Adrenal gland (tissue), 12 donors: Measurements from ENCODE around the gene TLNRD1. TPM values are rescaled to one million over a fixed set of nuclear protein-coding genes. Genes with fewer than 3 reads are reported as not detected.

Source experiments
- DNase-seq, 7 donors: peaks; one replicate each; pipeline ENCODE4 v3.0.0-alpha.2; 2019 to 2020
- H3K27ac ChIP-seq, 5 donors: fragments of 200-600 bp; sonication (generic) in 4 of 5; 1 replicate in 3 of 5; 2 replicates in 2 of 5; pipeline versions ENCODE4 v1.5.1 to v1.8.0; 2016 to 2020; ENCODE audit warnings: mild to moderate bottlenecking in 1 of 5
- H3K27me3 ChIP-seq: fragments of 200-600 bp; 2 replicates; pipeline ENCODE4 v1.8.0; 2021
- H3K36me3 ChIP-seq, 2 donors: fragments of 200-600 bp; replicated peaks in 1 of 2; 1 replicate in 1 of 2; 2 replicates in 1 of 2; pipeline versions ENCODE4 v1.5.1 to v1.8.0; 2018 to 2022
- H3K4me1 ChIP-seq, 2 donors: fragments of 200-600 bp; replicated peaks in 1 of 2; 1 replicate in 1 of 2; 2 replicates in 1 of 2; pipeline versions ENCODE4 v1.5.1 to v1.8.0; 2018 to 2021
- H3K4me3 ChIP-seq, 4 donors: fragments of 200-600 bp; sonication (generic) in 3 of 4; one replicate each; pipeline ENCODE4 v1.5.1; 2016 to 2018
- H3K9me3 ChIP-seq, 3 donors: fragments of 200-600 bp; sonication (generic) in 1 of 3; replicated peaks in 1 of 3; 1 replicate in 2 of 3; 2 replicates in 1 of 3; pipeline versions ENCODE4 v1.5.1 to v1.8.0; 2016 to 2021
- POLR2A ChIP-seq, 2 donors: fragments of 450-650 bp; IDR thresholded peaks; one replicate each; pipeline ENCODE4 v1.6.1; 2017; ENCODE audit warnings: antibody characterized with exemption in 2 of 2, mild to moderate bottlenecking in 2 of 2, moderate library complexity in 1 of 2
- WGBS, 4 donors: extraction: QIAGEN DNeasy Blood & Tissue Kit in 2 of 4; methylation state at CpG; one replicate each; pipeline versions ENCODE4 v1.1.5 to v1.1.7; 2013 to 2017; 5-methylcytosine and 5-hydroxymethylcytosine counted together
- intact Hi-C, 2 donors: fragments of 100-400 bp; cut with DNase I; formaldehyde crosslinking; loops; one replicate each; pipeline versions ENCODE4 v1.14.1 to v1.15.0; 2022 to 2023
- polyA plus RNA-seq, 3 donors: library from polyadenylated mRNA; stranded (reverse); fragments of 200-250 nt in 2 of 3; fragments of 350-450 nt in 1 of 3; fragmentation: Illumina TruSeq in 1 of 3; extraction: RNeasy Lipid Tissue Mini Kit (QIAGEN cat#74804) in 1 of 3; gene quantifications; one replicate each; pipeline ENCODE4 v1.2.3, GENCODE V29; 2013 to 2014
- total RNA-seq, 9 donors: library from RNA; depleted of rRNA in 4 of 9; stranded (reverse); fragments of >200 nt in 4 of 9; fragments of 120-200 nt in 1 of 9; fragmentation: NEBNext Ultra II Directional in 1 of 9; extraction: Animal tissue kit (Norgen Biotek cat#: 25700) in 1 of 9; gene quantifications; one replicate each; pipeline versions ENCODE4 v1.1.0 to v1.2.4, GENCODE V29; 2013 to 2023
- TF ChIP-seq, protein P1 (sequence below), 6 experiments: fragments of 450-650 bp in 4 of 6; fragments of 200-600 bp in 2 of 6; sonication (generic) in 1 of 6; IDR thresholded peaks; 1 replicate in 5 of 6; 2 replicates in 1 of 6; pipeline versions ENCODE4 v1.5.1 to v1.8.0; 2016 to 2021; ENCODE audit warnings: antibody characterized with exemption in 6 of 6, mild to moderate bottlenecking in 2 of 6, moderate library complexity in 1 of 6
- donor health status: healthy with polysubstance abuse.
- donor health status: Bipolar disorder and iron deficiency.
- donor health status: DM: yes; HTN: yes; CAD: no.
- donor health status: DM: no; HTN: no; CAD: no.
- donor health status: DM: no; HTN: no; CAD: no.
- donor health status: DM: yes; HTN: yes; CAD: no.

Gene TLNRD1
- total and polyA plus RNA-seq, 12 donors = 4.3 to 30.8 (median 19.1) TPM

DNA sequence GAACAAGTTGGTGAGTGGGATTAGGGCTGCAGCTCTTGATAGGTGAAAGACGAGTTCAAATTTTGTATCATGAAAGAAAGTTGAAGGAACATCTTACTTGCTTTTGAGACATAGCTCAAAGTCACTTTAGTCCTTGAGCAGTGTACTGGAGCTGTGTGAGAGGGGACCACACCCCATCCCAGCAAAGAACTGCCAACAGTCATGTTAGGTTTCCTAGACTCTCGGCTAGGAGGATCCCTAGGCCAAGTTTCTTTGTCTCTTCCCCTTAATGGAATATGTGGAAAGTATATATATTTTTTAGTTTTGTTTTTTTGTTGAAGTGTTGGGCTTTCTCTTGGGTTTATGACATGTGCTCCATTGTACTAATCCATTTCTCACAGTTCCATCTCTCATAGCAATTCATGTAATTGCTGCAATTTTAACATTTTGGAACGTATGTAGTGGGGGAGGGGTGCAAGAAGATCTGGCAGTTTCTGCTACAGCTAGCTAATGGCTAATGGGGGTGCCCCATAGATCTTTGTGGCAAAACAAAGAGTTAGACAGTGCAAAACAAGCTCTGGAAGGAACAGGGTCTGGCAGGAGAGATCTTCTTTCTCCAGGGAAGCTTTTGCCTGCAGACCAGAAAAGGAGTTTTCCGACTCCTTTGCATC is 25.1 kb downstream of the TLNRD1 start:
- H3K27me3 ChIP-seq = no peaks in the 10 kb centered on the region
- TF ChIP-seq, protein P1, sequence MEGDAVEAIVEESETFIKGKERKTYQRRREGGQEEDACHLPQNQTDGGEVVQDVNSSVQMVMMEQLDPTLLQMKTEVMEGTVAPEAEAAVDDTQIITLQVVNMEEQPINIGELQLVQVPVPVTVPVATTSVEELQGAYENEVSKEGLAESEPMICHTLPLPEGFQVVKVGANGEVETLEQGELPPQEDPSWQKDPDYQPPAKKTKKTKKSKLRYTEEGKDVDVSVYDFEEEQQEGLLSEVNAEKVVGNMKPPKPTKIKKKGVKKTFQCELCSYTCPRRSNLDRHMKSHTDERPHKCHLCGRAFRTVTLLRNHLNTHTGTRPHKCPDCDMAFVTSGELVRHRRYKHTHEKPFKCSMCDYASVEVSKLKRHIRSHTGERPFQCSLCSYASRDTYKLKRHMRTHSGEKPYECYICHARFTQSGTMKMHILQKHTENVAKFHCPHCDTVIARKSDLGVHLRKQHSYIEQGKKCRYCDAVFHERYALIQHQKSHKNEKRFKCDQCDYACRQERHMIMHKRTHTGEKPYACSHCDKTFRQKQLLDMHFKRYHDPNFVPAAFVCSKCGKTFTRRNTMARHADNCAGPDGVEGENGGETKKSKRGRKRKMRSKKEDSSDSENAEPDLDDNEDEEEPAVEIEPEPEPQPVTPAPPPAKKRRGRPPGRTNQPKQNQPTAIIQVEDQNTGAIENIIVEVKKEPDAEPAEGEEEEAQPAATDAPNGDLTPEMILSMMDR (IDR thresholded peaks at IDR 0.05) = no peak
- TF ChIP-seq POLR2A (IDR thresholded peaks at IDR 0.05) = no peak
- no peak overlapping the region for H3K4me3 ChIP-seq
- intact Hi-C loops = no loop called here
- WGBS, 4 donors = 83 to 91% (median 87%) methylated on average over 4 of the region's 4 CpGs
- no peak for DNase-seq
- H3K9me3 ChIP-seq = no peaks in the 10 kb centered on the region
- H3K27ac ChIP-seq = no peak overlapping the region
- no peaks in the 10 kb centered on the region for H3K36me3 ChIP-seq
- H3K4me1 ChIP-seq = peaks cover 5 to 11% of the 10 kb centered on the region in 2 donors

DNA sequence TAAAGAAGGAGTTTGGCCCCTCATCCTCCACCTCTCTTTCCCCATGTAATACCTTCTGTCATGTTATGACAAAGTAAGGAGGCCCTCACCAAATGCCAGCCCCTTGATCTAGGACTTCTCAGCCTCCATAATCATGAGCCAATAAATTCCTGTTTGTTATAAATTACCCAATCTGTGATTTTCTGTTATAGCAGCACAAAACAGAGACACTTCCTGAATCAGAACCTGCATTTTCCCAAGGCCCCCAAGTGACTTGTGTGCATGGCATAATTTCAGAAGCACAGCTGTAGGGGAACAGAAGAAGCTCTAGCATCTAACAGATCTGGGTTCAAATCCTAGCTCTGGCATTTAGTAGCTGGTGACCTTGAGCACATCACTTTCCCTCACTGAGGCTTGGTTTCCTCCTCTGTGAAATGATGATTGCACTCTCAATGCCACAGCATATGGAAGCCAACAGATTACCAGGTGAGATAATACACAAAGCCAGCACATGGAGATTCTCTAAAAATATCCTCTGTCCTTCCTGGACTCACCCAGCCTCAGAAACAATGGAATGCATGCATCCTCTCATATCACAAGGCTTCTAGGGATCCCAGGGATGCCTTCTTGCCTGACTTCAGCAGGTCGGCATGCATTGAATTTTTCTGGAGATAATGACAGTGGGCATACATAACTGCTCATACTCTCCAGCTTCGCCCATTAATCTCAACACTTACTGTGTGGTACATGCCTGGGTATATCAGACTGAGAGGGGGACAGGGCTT is 26.3 kb downstream of the TLNRD1 start:
- 86 to 92% (median 87%) methylated on average over 2 of the region's 2 CpGs for WGBS, 4 donors
- H3K27me3 ChIP-seq = no peaks in the 10 kb centered on the region
- H3K27ac ChIP-seq = no peak overlapping the region
- no peaks in the 10 kb centered on the region for H3K9me3 ChIP-seq
- TF ChIP-seq, protein P1 (IDR thresholded peaks at IDR 0.05) = no peak
- no peak for TF ChIP-seq POLR2A (IDR thresholded peaks at IDR 0.05)
- H3K4me3 ChIP-seq = no peak overlapping the region
- no peak for DNase-seq
- no peaks in the 10 kb centered on the region for H3K36me3 ChIP-seq
- peaks cover 5 to 11% of the 10 kb centered on the region in 2 donors for H3K4me1 ChIP-seq
- intact Hi-C loops = no loop called here

DNA sequence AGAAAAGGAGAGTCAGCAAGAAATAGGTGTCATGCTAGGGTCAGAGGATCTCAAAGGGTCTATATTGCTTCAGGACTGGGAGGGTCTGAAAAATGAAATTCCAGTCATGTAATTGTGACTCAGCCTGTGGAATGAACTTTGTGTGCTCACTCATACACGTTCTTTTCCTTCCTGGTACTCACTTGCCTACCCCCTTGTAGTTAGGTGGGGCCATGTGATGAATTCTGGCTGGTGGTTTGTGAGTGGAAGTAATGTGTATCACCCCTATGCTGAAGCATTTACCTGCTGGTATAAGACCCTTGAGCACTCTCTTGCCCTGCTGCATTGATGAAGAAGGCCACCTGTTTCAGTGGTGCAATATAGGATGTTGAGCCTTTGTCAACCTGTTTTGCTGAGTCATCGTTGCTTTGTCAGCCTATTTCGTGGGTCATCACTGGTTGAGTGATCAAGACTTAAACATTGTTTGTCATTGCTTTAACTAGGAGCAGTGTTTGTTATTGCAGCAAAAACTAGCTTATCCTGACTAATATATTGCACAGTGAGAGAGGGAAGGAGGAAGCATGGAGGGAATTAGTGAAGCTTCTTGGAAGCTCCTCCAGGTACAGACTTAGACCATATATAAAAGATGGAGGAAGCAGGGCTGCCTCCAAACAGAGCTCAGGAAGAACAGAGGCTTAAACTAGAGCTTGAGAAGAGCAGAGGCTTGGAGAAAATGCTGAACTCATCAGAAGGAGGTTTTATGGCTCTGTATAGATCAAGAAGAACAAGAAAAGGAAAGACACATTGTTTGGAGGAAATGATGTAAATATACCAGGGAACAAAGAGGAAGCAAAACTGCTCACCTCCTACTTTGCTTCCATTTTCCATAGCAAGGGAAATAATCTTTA is 28.9 kb downstream of the TLNRD1 start:
- no peaks in the 10 kb centered on the region for H3K27me3 ChIP-seq
- H3K9me3 ChIP-seq = no peaks in the 10 kb centered on the region
- no peaks in the 10 kb centered on the region for H3K36me3 ChIP-seq
- intact Hi-C loops = no loop called here
- 63 to 72% (median 67%) methylated on average over 3 of the region's 3 CpGs for WGBS, 4 donors
- peak overlapping the region in 2 of 5 donors; percentile 26 to 32 for H3K27ac ChIP-seq
- no peak overlapping the region for H3K4me3 ChIP-seq
- no peak for DNase-seq
- no peak for TF ChIP-seq POLR2A (IDR thresholded peaks at IDR 0.05)
- TF ChIP-seq, protein P1 (IDR thresholded peaks at IDR 0.05) = no peak
- H3K4me1 ChIP-seq = peaks cover 0 to 13% of the 10 kb centered on the region in 2 donors

DNA sequence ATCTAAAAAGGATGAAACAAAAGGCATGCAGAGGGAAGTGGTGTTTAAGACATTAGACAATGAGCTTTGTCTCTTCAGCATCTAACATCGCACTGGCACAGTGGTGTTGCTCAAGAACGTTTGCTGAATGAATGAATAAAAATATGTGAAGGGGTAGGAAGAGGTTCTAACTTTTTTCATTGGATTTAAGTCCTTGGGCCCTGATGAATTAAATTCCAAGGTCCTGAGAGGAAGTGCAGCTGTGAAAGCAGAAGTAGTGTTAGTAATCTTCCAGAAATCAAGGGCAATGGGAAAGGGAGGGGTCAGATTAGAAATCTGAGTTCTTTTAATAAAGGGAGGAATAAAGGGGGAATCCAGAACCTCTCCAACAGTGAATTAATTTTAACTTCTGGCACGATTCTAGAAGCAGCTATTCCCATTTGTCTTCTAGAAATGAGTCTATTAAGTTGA is 29.6 kb downstream of the TLNRD1 start:
- TF ChIP-seq POLR2A (IDR thresholded peaks at IDR 0.05) = no peak
- TF ChIP-seq, protein P1 (IDR thresholded peaks at IDR 0.05) = no peak
- Histone ChIP-seq H3K4me1 (peaks cover 0 to 13% of the 10 kb centered on the region in 2 donors), H3K4me3 (no peak overlapping the region), H3K27me3 (no peaks in the 10 kb centered on the region), H3K27ac (peak overlapping the region in 1 of 5 donors; percentile 23), H3K9me3 (no peaks in the 10 kb centered on the region), H3K36me3 (no peaks in the 10 kb centered on the region)
- intact Hi-C loops = no loop called here
- WGBS, 4 donors = 29 to 36% (median 34%) methylated on average over 3 of the region's 3 CpGs
- DNase-seq = no peak
